Tongue (tissue), 1 donor: Measurements from ENCODE around the gene CLK3. TPM values are rescaled to one million over a fixed set of nuclear protein-coding genes. Genes with fewer than 3 reads are reported as not detected.

Source experiments
- total RNA-seq: library from RNA; depleted of rRNA; stranded (reverse); fragments of >200 nt; gene quantifications from one replicate; pipeline ENCODE4 v1.2.3, GENCODE V29; 2014

Gene CLK3
- total RNA-seq, 1 donor from 2014 or later, result 54.6 TPM

Other genes starting within 250 kb of the CLK3 start
- gene CYP11A1, start 248.2 kb upstream of the CLK3 start, total RNA-seq, result 0.21 TPM
- gene SEMA7A, start 181.9 kb upstream of the CLK3 start, total RNA-seq, result 5.8 TPM
- gene UBL7, start 154.7 kb upstream of the CLK3 start, total RNA-seq, result 21.4 TPM
- gene ARID3B, start 74.6 kb upstream of the CLK3 start, total RNA-seq, result 4.1 TPM
- gene EDC3, start 80.2 kb downstream of the CLK3 start, total RNA-seq, result 18.8 TPM
- gene CYP1A1, start 109.7 kb downstream of the CLK3 start, total RNA-seq, result 0.51 TPM
- gene CYP1A2, start 133.0 kb downstream of the CLK3 start, total RNA-seq, result not detected
- 27.6 TPM for gene CSK, start 166.2 kb downstream of the CLK3 start, total RNA-seq
- not detected for gene LMAN1L, start 197.0 kb downstream of the CLK3 start, total RNA-seq
- not detected for gene CPLX3, start 210.8 kb downstream of the CLK3 start, total RNA-seq
- gene ULK3, start 227.3 kb downstream of the CLK3 start, total RNA-seq, result 49.2 TPM